ENCODE results near the gene RFTN2.

DNA sequence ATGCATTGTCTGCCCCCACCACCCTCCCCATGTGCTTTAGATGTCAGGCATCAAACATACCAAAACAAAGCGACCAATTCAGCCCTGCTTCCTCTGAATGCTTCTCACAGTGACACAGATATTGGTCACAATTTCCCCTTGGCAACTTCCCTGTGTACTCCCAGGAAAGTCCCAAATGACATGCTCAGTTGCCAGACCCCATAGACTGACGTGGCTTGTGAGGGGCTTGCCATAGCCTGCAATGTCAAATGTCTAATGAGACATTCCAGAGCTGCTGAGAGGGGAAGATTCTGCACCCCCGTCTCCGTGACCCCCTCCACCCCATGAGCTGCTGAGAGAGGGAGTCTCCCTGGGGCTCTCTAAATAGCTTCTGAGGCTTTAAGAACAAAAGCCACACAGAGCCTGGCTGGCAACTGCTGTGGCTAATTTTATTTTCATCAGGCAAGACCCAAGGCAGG, 47.3 kb downstream of the RFTN2 start:
- no peak for TF ChIP-seq POLR2A (IDR thresholded peaks at IDR 0.05)
- TF ChIP-seq, protein P1, sequence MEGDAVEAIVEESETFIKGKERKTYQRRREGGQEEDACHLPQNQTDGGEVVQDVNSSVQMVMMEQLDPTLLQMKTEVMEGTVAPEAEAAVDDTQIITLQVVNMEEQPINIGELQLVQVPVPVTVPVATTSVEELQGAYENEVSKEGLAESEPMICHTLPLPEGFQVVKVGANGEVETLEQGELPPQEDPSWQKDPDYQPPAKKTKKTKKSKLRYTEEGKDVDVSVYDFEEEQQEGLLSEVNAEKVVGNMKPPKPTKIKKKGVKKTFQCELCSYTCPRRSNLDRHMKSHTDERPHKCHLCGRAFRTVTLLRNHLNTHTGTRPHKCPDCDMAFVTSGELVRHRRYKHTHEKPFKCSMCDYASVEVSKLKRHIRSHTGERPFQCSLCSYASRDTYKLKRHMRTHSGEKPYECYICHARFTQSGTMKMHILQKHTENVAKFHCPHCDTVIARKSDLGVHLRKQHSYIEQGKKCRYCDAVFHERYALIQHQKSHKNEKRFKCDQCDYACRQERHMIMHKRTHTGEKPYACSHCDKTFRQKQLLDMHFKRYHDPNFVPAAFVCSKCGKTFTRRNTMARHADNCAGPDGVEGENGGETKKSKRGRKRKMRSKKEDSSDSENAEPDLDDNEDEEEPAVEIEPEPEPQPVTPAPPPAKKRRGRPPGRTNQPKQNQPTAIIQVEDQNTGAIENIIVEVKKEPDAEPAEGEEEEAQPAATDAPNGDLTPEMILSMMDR (IDR thresholded peaks at IDR 0.05 in 4 of 5, conservative IDR thresholded peaks at IDR 0.05 in 1 of 5), result no peak
